ENCODE results near the gene NDUFAF3. TPM values are rescaled to one million over a fixed set of nuclear protein-coding genes. Genes with fewer than 3 reads are reported as not detected.

NDUFAF3 gene
- total RNA-seq, 1 experiment from 2014 or later, result 36.8 TPM

GRCh38 chr3:49017229-49017970 lies 4.5 kb upstream of the NDUFAF3 start:
- Mint-ChIP-seq H3K9me3 (no peaks in the 10 kb centered on the region), H3K36me3 (peaks cover 25% of the 10 kb centered on the region), H3K27me3 (ENCODE audit: low read depth) (no peaks in the 10 kb centered on the region), H3K27ac (no peak overlapping the region; the same call in 1 of the 2 replicates), H3K4me3 (peak overlapping the region; percentile 92), H3K4me1 (peaks cover 18% of the 10 kb centered on the region)
- ChIA-PET CTCF (interaction anchor here (2.3 to 8.2 kb wide), 2 partner anchors 11 to 29 kb away, joined by 21 to 101 read pairs; partner anchors contain the start of genes P4HTM and WDR6), POLR2A (interaction anchor here (0.5 to 3.6 kb wide), 6 partner anchors 10 to 76 kb away, joined by 3 to 40 read pairs (median 6); partner anchors contain the start of genes IMPDH2, P4HTM and WDR6)
- ATAC-seq, result no peak
- no peak for DNase-seq (ENCODE audit: low spot score)
- TF ChIP-seq SMAD4 (CRISPR knock-in tag; IDR thresholded peaks at IDR 0.05) (no peak), NFYB (CRISPR knock-in tag; conservative IDR thresholded peaks at IDR 0.05; ENCODE audit: low read depth) (no peak), E2F5 (CRISPR knock-in tag; IDR thresholded peaks at IDR 0.05) (no peak), ATF6 (CRISPR knock-in tag; IDR thresholded peaks at IDR 0.05) (no peak), ZNF416 (CRISPR knock-in tag; IDR thresholded peaks at IDR 0.05) (0 out of 2 replicates have a peak, but pooled peaks have one; percentile 51), USF1 (CRISPR knock-in tag; IDR thresholded peaks at IDR 0.05) (peak; percentile 9; the same call in 1 of the 2 replicates), ZNF219 (CRISPR knock-in tag; IDR thresholded peaks at IDR 0.05; ENCODE audit: borderline replicate concordance) (peak; percentile 26; the same call in 1 of the 2 replicates), ARID4B (CRISPR knock-in tag; IDR thresholded peaks at IDR 0.05; ENCODE audit: borderline replicate concordance) (0 out of 2 replicates have a peak, but pooled peaks have one; percentile 36), ATF3 (CRISPR knock-in tag; conservative IDR thresholded peaks at IDR 0.05) (no peak), TEAD1 (CRISPR knock-in tag; IDR thresholded peaks at IDR 0.05) (0 out of 2 replicates have a peak, but pooled peaks have one; percentile 3), FOXP4 (CRISPR knock-in tag; IDR thresholded peaks at IDR 0.05) (no peak)
- TF ChIP-seq, protein P1, sequence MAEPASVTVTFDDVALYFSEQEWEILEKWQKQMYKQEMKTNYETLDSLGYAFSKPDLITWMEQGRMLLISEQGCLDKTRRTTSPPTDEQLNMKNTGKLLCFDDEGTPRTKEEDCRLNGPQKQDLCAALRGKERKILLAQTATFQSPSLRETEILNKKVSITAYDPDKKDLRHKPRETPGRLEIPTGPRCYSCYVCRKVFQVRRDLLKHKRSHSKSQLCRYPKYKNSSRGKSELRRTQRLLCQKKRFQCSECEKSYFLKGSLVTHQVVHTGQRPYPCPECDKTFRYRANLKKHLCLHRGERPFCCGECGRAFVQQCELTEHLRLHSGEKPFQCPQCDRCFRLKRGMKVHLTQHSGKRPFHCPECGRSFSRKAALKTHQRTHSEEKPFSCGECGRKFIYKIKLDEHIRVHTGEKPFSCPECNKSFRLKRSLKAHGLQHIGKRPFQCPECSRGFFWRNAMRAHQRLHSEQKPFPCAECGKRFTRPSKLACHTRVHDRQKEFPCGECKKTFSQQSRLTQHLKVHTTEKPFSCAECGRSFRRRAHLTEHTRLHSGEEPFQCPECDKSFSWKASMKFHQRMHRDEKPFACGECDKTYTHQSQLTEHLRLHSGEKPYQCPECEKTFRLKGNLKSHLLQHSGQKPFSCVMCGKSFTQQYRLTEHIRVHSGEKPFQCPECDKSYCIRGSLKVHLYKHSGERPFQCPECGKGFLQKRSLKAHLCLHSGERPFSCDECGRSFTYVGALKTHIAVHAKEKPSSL (CRISPR knock-in tag; conservative IDR thresholded peaks at IDR 0.05), result no peak
- TF ChIP-seq, protein P2, sequence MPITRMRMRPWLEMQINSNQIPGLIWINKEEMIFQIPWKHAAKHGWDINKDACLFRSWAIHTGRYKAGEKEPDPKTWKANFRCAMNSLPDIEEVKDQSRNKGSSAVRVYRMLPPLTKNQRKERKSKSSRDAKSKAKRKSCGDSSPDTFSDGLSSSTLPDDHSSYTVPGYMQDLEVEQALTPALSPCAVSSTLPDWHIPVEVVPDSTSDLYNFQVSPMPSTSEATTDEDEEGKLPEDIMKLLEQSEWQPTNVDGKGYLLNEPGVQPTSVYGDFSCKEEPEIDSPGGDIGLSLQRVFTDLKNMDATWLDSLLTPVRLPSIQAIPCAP (CRISPR knock-in tag; IDR thresholded peaks at IDR 0.05), result no peak
- TF ChIP-seq, protein P3, sequence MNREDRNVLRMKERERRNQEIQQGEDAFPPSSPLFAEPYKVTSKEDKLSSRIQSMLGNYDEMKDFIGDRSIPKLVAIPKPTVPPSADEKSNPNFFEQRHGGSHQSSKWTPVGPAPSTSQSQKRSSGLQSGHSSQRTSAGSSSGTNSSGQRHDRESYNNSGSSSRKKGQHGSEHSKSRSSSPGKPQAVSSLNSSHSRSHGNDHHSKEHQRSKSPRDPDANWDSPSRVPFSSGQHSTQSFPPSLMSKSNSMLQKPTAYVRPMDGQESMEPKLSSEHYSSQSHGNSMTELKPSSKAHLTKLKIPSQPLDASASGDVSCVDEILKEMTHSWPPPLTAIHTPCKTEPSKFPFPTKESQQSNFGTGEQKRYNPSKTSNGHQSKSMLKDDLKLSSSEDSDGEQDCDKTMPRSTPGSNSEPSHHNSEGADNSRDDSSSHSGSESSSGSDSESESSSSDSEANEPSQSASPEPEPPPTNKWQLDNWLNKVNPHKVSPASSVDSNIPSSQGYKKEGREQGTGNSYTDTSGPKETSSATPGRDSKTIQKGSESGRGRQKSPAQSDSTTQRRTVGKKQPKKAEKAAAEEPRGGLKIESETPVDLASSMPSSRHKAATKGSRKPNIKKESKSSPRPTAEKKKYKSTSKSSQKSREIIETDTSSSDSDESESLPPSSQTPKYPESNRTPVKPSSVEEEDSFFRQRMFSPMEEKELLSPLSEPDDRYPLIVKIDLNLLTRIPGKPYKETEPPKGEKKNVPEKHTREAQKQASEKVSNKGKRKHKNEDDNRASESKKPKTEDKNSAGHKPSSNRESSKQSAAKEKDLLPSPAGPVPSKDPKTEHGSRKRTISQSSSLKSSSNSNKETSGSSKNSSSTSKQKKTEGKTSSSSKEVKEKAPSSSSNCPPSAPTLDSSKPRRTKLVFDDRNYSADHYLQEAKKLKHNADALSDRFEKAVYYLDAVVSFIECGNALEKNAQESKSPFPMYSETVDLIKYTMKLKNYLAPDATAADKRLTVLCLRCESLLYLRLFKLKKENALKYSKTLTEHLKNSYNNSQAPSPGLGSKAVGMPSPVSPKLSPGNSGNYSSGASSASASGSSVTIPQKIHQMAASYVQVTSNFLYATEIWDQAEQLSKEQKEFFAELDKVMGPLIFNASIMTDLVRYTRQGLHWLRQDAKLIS (CRISPR knock-in tag; IDR thresholded peaks at IDR 0.05; ENCODE audit: borderline replicate concordance), result no peak
